HepG2 (cell line): ENCODE data around the gene S100Z. TPM values are rescaled to one million over a fixed set of nuclear protein-coding genes. Genes with fewer than 3 reads are reported as not detected.
"Not testable (repeated sequence)": the region's sequence is repeated elsewhere in the genome, so short reads cannot be mapped to it uniquely, and the experiment has no call there.

Source experiments
- ATAC-seq: fragments of 200-7000 bp; cut with Tn5 transposase; 3 replicates; pipeline ENCODE4 v1.9.1; 2020; ENCODE audit warnings: mild to moderate bottlenecking, moderate library complexity
- BruUV-seq: library from RNA; stranded (reverse); fragments of 400-500 nt; replicated peaks from 2 replicates; lab custom pipeline; 2021; lab: Mats Ljungman, UMichigan
- CTCF ChIA-PET: fragments of 300-600 bp; formaldehyde crosslinking; extraction: SDS; loops from one replicate; lab custom pipeline; 2021; ENCODE audit warnings: low total read pairs, inconsistent platforms, low intra/inter-chr PET ratio; lab: Yijun Ruan, JAX
- POLR2A ChIA-PET: fragments of 350-600 bp; sonication (Branson Sonifier 250); formaldehyde crosslinking; loops from one replicate; lab custom pipeline; 2020; ENCODE audit warnings: antibody characterized with exemption, inconsistent platforms; lab: Yijun Ruan, JAX
- DNase-seq: peaks from one replicate; pipeline ENCODE4 v3.0.0-alpha.2; 2015; ENCODE audit warnings: low spot score
- FAIRE-seq: peaks from 3 replicates; lab custom pipeline; 2011; peaks lifted over from hg19 to GRCh38; lab: Jason Lieb, UNC
- H2AFZ ChIP-seq: one replicate; pipeline ENCODE4 v1.6.1; 2011; ENCODE audit warnings: low read length, inconsistent platforms
- H3K27ac ChIP-seq: fragments of 300-600 bp; 3 replicates; pipeline ENCODE4 v1.8.0; 2011; ENCODE audit warnings: mixed run types, mild to moderate bottlenecking, mixed read lengths, low read length, inconsistent platforms; ENCODE audit not compliant: insufficient read depth; ENCODE audit errors: extremely low read length
- H3K27me3 ChIP-seq, 2 experiments: fragments of 200-600 bp in 1 of 2; 2 replicates in 1 of 2; 3 replicates in 1 of 2; pipeline versions ENCODE4 v1.6.0 to v1.8.0; 2011; ENCODE audit warnings: low read length in 2 of 2, mild to moderate bottlenecking in 2 of 2, moderate library complexity in 2 of 2, inconsistent platforms in 1 of 2; ENCODE audit not compliant: insufficient read depth in 2 of 2, control insufficient read depth in 1 of 2
- H3K36me3 ChIP-seq, 2 experiments: fragments of 200-600 bp in 1 of 2; replicated peaks in 1 of 2; 2 replicates in 1 of 2; 3 replicates in 1 of 2; pipeline versions ENCODE4 v1.5.1 to v1.8.0; 2011; ENCODE audit warnings: low read length in 2 of 2, inconsistent platforms in 1 of 2; ENCODE audit not compliant: insufficient read depth in 2 of 2, control insufficient read depth in 1 of 2
- H3K4me1 ChIP-seq: 2 replicates; pipeline ENCODE4 v1.5.1; 2012; ENCODE audit warnings: low read length, inconsistent platforms; ENCODE audit not compliant: insufficient read depth
- H3K4me2 ChIP-seq: 2 replicates; pipeline ENCODE4 v1.6.0; 2011; ENCODE audit warnings: low read depth, low read length, inconsistent platforms
- H3K4me3 ChIP-seq, 3 experiments: fragments of 200-600 bp in 1 of 3; sonication (generic), shearing (Covaris generic) in 1 of 3; replicated peaks in 1 of 3; 2 replicates each; pipeline ENCODE4 v1.5.1; 2011 to 2016; ENCODE audit warnings: low read length in 3 of 3, inconsistent platforms in 2 of 3, low read depth in 2 of 3, mild to moderate bottlenecking in 2 of 3, control low read depth in 1 of 3, mixed read lengths in 1 of 3; ENCODE audit not compliant: insufficient read depth in 1 of 3
- H3K79me2 ChIP-seq: one replicate; pipeline ENCODE4 v1.6.1; 2011; ENCODE audit warnings: low read length, inconsistent platforms; ENCODE audit not compliant: insufficient read depth
- H3K9ac ChIP-seq: 2 replicates; pipeline ENCODE4 v1.6.0; 2011; ENCODE audit warnings: mild to moderate bottlenecking, low read depth, low read length, inconsistent platforms; ENCODE audit not compliant: insufficient read depth
- H3K9me3 ChIP-seq: 2 replicates; pipeline ENCODE4 v1.5.1; 2012; ENCODE audit warnings: mild to moderate bottlenecking, low read length
- H4K20me1 ChIP-seq: 2 replicates; pipeline ENCODE4 v1.6.0; 2011; ENCODE audit warnings: inconsistent platforms, mild to moderate bottlenecking, low read length, moderate library complexity; ENCODE audit not compliant: insufficient read depth
- BHLHE40 ChIP-seq: IDR thresholded peaks from 2 replicates; pipeline ENCODE4 v1.6.1; 2011; ENCODE audit warnings: low read length, improper control_type of control experiment
- GTF2F1 ChIP-seq: fragments of 150-350 bp; IDR thresholded peaks from 2 replicates; pipeline ENCODE4 v1.6.1; 2014; ENCODE audit warnings: low read length
- HNF1B ChIP-seq: sonication (generic); formaldehyde crosslinking; IDR thresholded peaks from 2 replicates; pipeline ENCODE4 v1.5.1; 2020; ENCODE audit warnings: mild to moderate bottlenecking, moderate library complexity, missing genetic modification reagents
- HNRNPK ChIP-seq: fragments of 200-400 bp; formaldehyde crosslinking; IDR thresholded peaks from 2 replicates; pipeline ENCODE4 v1.6.1; 2018; ENCODE audit warnings: low read length, low read depth, moderate library complexity, mild to moderate bottlenecking; ENCODE audit not compliant: poor library complexity, severe bottlenecking
- ZNF354B ChIP-seq: sonication (generic); formaldehyde crosslinking; IDR thresholded peaks from 2 replicates; pipeline ENCODE4 v1.8.0; 2022; ENCODE audit warnings: mild to moderate bottlenecking, missing genetic modification reagents
- ZNF556 ChIP-seq: sonication (generic); formaldehyde crosslinking; IDR thresholded peaks from 2 replicates; pipeline ENCODE4 v1.4.0; 2020; ENCODE audit warnings: mild to moderate bottlenecking, missing genetic modification reagents, borderline replicate concordance
- ZNF7 ChIP-seq: IDR thresholded peaks from 2 replicates; pipeline ENCODE4 v1.6.1; 2016; ENCODE audit warnings: missing biosample characterization, missing genetic modification reagents
- ZNF891 ChIP-seq: sonication (generic); formaldehyde crosslinking; IDR thresholded peaks from 2 replicates; pipeline ENCODE4 v1.5.0; 2020; ENCODE audit warnings: mild to moderate bottlenecking, missing genetic modification reagents
- WGBS: methylation state at CpG from one replicate; pipeline ENCODE4 v1.1.6; 2017; ENCODE audit warnings: low lambda C conversion rate; 5-methylcytosine and 5-hydroxymethylcytosine counted together
- in situ Hi-C: cut with HindIII; loops from 2 replicates; pipeline ENCODE4 v1.10.0; 2017; ENCODE audit warnings: low pct_unique_long_range_greater_than_20kb; ENCODE audit not compliant: extremely low pct_ligation_motif_present
- intact Hi-C: fragments of 100-400 bp; cut with micrococcal nuclease; formaldehyde crosslinking; loops from one replicate; pipeline ENCODE4 v1.10.0; 2022; ENCODE audit not compliant: unreplicated experiment
- polyA plus RNA-seq, 8 experiments: library from polyadenylated mRNA; depleted of rRNA in 3 of 8; stranded (reverse) in 7 of 8; unstranded in 1 of 8; fragments of >200 nt; fragmentation: Illumina TruSeq in 4 of 8; extraction: Trizol in 4 of 8; gene quantifications; 2 replicates each; pipeline versions ENCODE4 v1.2.1 to v1.2.3, GENCODE V29; 2011 to 2016; ENCODE audit warnings: low read depth in 4 of 8, missing spikeins in 1 of 8, mixed read lengths in 1 of 8; ENCODE audit not compliant: insufficient read depth in 1 of 8
- total RNA-seq, 5 experiments: library from RNA; depleted of rRNA; stranded (reverse); fragments of >200 nt; fragmentation: Illumina TruSeq; extraction: Trizol; gene quantifications; 2 replicates each; pipeline ENCODE4 v1.2.3, GENCODE V29; 2016; ENCODE audit warnings: low read depth in 1 of 5

Gene S100Z
- total and polyA plus RNA-seq, 2 of the 13 experiments (the other 11 are each of a cell fraction or from before 2014, with no cell fraction given), result 0.22 TPM; not detected in 1

DNA sequence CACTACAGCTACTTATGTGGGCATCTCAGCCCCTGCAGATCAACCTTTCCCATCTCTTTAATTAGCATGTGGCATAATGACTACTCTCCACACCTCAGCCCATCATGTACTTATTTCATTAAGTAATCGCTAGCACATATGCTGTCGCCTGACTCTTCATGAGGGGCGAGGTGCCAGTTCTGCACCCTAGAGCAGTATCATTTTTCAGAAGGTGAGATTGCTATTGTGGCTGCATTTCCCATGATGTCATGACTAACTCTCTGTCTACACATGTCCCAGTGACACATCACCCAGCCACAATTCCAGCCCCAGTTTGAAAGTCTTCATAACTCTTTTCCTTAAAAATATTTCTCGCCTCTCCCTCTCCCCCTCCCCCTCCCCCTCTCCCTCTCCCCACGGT, 38.6 kb upstream of the S100Z start (continued):
- TF ChIP-seq GTF2F1 (no peak), HNRNPK (peak; percentile 72)

DNA sequence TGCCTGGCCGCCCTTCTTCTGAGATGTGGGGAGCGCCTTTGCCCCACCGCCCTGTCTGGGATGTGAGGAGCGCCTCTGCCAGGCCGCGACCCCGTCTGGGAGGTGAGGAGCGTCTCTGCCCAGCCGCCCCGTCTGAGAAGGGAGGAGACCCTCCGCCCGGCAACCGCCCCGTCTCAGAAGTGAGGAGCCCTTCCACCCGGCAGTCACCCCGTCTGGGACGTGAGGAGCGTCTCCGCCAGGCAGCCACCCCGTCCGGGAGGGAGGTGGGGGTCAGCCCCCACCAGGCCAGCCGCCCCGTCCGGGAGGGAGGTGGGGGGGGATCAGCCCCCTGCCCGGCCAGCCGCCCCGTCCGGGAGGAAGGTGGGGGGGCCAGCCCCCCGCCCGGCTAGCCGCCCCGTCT, 37.6 kb upstream of the S100Z start:
- DNase-seq, H3K4me2 ChIP-seq, CTCF ChIA-PET, H4K20me1 ChIP-seq, ATAC-seq, H2AFZ ChIP-seq, H3K36me3 ChIP-seq, FAIRE-seq, H3K4me3 ChIP-seq, intact Hi-C loops, H3K27me3 ChIP-seq, H3K9me3 ChIP-seq, H3K4me1 ChIP-seq, H3K27ac ChIP-seq, in situ Hi-C loops, BruUV-seq, POLR2A ChIA-PET, H3K9ac ChIP-seq, H3K79me2 ChIP-seq: not testable (repeated sequence)
- 93% methylated on average over 8 of the region's 32 CpGs for WGBS

DNA sequence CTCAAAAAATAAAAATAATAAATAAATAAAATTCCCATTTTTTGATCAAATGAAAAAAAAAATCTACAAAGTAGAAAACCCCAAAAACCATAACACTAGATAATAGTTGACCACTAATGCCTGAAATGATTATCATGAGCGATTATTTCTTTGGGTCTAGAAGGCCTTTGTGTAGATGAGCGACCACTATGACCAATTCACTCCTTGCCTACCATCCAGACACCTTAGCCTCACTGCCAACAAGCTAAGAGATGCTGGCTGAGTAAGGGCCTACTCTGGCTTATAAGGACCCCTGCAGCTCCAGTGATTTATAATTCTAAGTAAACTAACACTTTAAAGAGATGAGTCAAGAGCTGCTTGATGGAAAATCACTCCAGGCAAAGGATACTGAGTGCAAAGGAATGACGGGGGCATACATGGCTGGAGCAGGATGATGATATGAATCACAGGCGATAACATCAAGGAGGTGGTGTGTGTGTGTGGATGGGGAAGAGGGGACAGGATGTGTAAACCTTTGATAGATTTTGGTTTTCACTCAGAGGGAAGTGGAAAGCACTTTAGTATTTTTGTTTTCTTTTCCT, 35.7 kb upstream of the S100Z start:
- DNase-seq (peak; percentile 43), FAIRE-seq (no peak), ATAC-seq (no peak)
- intact Hi-C loops (no loop called here), in situ Hi-C loops (no loop called here)
- Histone ChIP-seq H3K4me3 (no peak overlapping the region), H3K4me1 (peaks cover 8% of the 10 kb centered on the region), H3K9me3 (no peaks in the 10 kb centered on the region), H2AFZ (no peak overlapping the region), H4K20me1 (no peaks in the 10 kb centered on the region), H3K9ac (no peak overlapping the region), H3K79me2 (no peaks in the 10 kb centered on the region), H3K4me2 (no peak overlapping the region), H3K27me3 (no peaks in the 10 kb centered on the region), H3K27ac (no peak overlapping the region), H3K36me3 (no peaks in the 10 kb centered on the region)
- ChIA-PET CTCF (no interaction called here), POLR2A (no interaction called here)
- no TSS peak for BruUV-seq
- 58% methylated on average over 4 of the region's 4 CpGs for WGBS
- TF ChIP-seq ZNF7 (CRISPR knock-in tag) (no peak), ZNF354B (CRISPR knock-in tag) (no peak), ZNF556 (CRISPR knock-in tag) (no peak), BHLHE40 (no peak), ZNF891 (CRISPR knock-in tag) (no peak), HNF1B (no peak)
